Erythroblast (primary cell): Measurements from ENCODE around the gene SEZ6L.

Experiments
- DNase-seq, 2 experiments: peaks; one replicate each; lab custom pipeline; 2025; lab: John Stamatoyannopoulos, UW
- GATA1 ChIP-seq: IDR thresholded peaks from 2 replicates; pipeline ENCODE4 v1.6.1; 2011; ENCODE audit warnings: low read depth, mild to moderate bottlenecking, control low read depth, low read length, moderate library complexity
- POLR2A ChIP-seq: IDR thresholded peaks from 2 replicates; pipeline ENCODE4 v1.6.1; 2011; ENCODE audit warnings: mild to moderate bottlenecking, low read length

SEZ6L gene

DNA sequence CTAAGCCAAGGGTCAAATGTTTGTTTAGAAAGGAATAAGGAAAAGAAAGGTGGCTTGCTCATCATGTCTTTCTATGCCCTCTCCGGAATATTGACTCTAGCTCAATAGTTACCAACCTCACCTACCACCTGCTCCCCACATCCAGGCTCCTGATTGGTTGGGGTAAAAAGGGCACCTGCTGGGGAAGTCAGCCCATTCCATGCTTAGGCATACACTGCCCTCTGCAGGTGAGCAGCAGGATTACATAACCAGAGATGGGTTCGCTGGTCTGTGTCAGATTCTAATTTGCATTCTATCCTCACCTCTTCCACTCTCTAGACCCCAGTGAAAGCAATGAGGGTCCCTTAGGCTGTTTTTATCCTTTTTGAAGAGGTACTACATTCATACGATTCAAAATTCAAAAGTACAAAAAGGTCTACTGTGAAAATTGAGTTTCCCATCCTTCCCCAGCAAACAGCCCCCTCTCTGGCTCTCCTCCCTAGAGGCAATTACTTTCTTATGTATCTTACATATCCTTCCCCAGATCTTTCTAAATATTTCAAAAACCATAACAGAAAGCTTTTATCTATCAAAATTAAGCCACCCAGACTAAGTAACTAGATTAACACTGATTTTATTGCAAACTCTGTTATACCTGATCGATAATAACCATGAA, 161.8 kb downstream of the SEZ6L start:
- DNase-seq = peak; percentile 44 to 69
- TF ChIP-seq GATA1 (no peak), POLR2A (no peak)

DNA sequence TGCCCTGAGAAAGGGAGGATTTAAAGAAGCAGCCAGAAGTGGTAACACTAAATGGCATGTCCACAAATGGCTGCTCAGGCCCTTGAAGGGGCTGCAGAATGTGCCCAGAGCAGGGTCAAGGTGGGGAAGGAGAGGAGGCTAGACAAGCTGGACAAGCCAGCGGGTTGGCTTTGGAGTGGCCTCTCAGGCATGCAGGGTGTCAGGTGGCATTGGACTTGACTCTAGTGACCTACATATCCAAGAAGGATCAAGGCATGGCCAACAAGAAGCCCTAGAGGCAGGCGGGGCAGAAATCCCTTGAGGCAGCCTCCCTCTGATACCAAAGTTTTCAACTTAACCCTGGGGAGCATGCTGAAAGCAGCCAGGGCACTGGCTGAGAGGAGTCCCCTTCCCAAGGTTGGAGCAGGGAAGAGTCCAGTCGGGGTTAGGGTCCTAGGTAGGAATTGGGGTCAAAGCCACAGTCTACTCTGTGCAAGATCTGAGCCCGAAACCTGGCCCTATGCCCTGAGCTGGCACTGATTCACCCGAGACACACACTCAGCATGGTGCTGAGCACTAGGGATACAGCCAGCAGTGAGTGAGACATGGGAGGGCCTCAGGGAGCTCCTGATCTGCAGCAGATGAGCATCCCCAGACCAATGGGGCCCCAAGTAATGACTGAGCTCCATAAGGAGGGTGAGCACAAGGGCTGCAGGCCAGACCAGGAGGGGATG, 164.0 kb downstream of the SEZ6L start:
- TF ChIP-seq POLR2A (no peak), GATA1 (no peak)
- DNase-seq = no peak

DNA sequence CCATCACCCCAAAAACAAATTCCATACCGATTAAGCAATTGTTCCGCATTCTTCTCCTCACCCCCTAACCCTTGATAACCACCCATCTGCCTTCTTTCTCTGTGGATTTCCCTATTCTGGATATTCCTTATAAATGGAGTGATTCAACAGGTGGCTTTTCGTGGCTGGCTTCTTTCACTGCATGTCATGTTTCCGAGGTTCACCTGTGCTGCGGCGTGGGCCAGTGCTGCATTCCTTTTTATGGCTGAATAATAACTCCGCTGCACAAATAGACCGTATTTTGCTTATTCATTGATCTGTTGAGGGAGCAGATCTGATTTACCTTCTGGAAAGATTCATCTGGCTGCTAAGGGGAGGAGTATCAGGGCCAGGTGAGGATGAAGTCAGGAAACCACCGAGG, 165.0 kb downstream of the SEZ6L start:
- TF ChIP-seq GATA1 (no peak), POLR2A (no peak)
- no peak for DNase-seq

GRCh38 chr22:26336773-26337172, 167.5 kb downstream of the SEZ6L start:
- no peak for TF ChIP-seq GATA1
- TF ChIP-seq POLR2A = no peak

GRCh38 chr22:26339755-26340154, 170.5 kb downstream of the SEZ6L start:
- DNase-seq = no peak
- TF ChIP-seq GATA1 (no peak), POLR2A (no peak)

More at GRCh38 chr22:26336773-26337172, 167.5 kb downstream of the SEZ6L start:
- no peak for DNase-seq

DNA sequence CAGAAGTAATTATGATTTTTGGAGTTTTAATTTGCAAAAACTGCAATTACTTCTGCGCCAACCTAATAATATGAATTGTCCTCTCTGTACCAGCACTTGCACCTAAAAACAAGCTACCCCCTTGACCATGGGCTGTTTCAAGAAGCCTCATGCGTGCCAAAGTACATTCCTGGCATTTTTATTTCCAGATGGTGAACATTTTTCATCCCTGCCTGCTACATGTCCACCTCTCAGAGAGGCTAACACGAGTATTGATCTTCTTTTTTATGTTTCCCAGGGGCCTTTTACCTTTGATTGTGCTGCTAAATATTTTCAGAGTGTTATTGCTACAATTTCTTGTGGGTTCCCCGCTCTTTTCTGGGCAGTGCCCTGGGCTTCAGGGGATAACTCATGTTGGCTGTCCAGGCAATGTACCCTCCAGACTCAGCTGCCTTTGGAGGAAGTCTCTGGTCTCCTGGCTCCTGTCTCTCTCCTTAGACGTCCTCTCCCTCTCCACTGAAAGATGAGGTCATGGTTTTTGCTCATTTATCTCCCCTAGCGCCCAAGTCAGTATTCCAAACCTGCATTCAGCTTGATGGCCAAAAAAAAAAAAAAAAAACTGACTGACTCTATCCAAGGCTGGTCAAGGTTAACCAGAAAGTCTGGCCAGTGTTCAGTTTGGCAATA, 173.6 kb downstream of the SEZ6L start:
- no peak for TF ChIP-seq GATA1
- TF ChIP-seq POLR2A = no peak
- no peak for DNase-seq

DNA sequence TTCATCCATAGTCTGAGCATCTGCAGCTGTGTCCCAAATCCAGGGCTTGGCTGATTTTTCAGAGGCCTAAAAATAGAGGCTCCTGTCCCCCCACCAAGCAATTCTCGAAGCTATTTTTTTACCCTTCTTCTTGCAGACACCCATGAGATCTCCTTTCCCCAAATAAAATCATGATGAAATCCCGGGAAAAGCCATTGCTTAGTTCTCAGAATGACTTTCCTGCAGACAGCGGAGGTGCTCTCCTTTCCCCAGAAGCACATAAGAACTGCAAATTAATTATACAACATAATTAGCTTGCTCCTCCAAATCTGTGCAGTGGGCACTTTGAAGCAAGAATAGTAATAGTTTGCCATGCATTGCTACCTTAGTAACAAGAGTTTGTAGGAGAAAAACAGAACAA, 176.2 kb downstream of the SEZ6L start:
- DNase-seq = no peak
- no peak for TF ChIP-seq POLR2A

DNA sequence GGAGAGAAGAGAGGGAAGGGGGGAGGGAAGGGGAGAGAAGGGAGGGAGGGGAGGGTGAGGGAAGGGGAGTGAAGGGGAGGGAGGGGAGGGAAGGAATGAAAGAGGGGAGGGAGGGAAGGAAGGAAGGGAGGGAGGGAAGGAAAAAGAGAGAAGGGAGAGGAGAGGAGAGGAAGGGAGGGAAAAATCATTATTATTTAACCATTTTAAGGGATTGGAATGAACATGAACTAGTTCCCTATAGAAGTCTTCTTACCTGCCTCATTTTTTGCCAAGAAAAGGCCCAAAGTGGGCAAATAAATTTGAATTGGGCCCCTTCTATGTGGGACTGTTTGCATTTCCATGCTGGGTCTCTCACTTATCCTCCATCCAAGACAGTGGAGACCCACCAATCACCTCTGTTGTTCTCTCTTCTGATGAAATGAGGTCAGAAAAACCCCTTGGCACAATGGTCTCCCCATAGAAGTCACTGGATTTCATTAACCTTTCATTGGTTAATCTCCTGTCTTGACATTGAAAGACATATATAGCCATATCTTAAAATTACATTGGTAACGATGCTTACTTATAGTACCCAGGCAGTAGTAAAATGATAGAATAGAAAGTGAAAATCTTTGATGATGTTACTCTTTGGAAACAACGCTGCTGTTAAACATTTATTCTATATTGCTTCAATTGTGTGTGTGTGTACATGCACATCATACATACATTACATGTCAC, 179.7 kb downstream of the SEZ6L start:
- DNase-seq = no peak
- TF ChIP-seq GATA1 (no peak), POLR2A (no peak)

GRCh38 chr22:26354707-26355106, 185.4 kb downstream of the SEZ6L start:
- no peak for TF ChIP-seq POLR2A

DNA sequence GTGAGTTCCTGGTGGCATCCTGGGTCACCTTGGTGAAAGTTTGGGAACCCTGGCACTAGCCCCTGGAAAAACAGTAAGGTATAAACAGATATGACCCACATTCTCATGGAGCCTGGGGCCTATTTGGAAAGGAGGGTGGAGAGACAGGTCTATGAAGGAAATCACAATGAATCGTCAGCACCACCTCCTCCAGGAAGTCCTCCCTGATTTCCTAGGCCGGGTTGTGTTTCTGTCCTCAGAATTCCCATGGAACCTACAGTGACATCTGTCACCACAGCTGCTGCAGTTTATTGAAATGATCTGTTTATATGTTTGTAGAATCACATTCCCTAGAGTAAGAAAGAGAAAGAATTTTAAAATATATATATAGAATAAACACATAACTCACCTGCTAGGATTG, 188.0 kb downstream of the SEZ6L start:
- DNase-seq = no peak
- TF ChIP-seq POLR2A = no peak
- TF ChIP-seq GATA1 = no peak

More at GRCh38 chr22:26354707-26355106, 185.4 kb downstream of the SEZ6L start:
- no peak for DNase-seq

DNA sequence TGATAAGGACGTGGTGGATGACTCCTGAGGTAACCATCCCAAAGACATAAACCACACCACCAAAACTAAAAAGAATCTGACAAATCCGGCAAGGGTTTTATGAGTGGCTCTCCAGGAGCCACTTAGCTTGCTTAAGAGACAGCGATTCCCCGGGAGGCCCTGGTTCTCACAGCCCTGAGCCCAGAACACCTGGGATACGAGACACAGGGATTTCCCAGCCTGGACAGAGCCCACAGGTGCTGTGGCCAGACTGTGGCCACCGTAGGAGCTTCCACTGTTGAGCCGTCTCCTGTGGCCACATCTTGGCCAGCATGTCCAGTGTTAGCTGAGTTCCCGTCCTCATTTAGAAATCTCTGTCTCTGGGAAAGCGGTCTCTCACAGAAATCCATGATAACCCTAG, 188.6 kb downstream of the SEZ6L start:
- no peak for TF ChIP-seq POLR2A
- TF ChIP-seq GATA1 = no peak
- no peak for DNase-seq

DNA sequence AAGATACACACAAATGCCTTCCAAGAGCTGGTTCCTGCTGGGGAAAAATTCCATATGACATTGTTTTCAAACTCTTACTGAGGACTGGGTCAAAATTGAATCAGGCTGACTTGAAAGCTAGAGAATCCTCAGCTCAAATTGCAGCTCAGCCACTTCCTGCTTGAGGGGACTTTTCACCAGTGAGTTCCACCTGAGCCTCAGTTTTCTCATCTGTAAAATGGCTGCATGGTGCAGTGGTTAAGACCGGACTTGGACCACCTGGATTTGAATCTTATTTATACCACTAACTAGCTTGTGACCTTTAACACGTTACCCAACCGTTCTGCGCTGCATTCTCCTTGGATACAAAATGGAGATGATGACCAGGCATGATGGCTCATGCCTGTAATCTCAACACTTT, 189.9 kb downstream of the SEZ6L start:
- TF ChIP-seq POLR2A = no peak
- no peak for TF ChIP-seq GATA1
- DNase-seq = no peak

DNA sequence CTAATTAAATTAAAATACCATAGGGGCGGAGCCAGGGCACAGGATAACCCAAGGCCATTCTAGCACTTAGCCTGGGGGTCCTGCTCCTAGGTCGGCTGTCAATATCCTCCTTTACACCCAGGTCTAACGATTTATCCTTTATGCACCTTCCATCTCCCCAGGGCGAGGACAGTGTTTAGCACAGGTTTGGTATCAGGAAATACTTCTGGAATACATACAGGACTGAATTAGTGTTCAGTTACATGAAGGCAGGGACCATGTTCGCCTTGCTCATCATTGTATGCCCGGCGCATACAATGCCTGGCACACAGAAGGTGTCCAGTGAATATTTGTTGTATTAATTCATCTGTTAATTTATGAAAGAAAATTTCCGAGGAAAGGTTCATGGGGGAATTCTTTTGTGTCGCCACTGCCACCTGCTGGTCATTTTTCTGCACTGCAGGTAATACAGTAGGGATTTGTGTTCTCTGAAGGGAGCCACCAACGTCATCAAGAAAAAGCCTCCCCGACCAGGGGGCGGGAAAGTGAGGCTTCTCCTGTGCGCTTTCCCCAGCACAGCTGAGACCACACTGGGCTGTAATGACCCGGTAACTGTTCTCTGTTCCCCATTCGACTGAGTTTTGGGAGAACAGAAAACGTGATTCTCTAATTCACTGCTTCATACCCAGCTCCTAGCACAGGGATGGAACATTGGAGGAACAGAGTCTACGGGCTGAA, 191.1 kb downstream of the SEZ6L start:
- peak; percentile 61 to 81 for DNase-seq
- TF ChIP-seq GATA1 = no peak
- TF ChIP-seq POLR2A = no peak
